Esophagus muscularis mucosa (tissue), 4 donors: Measurements from ENCODE around the gene MINPP1. TPM values are rescaled to one million over a fixed set of nuclear protein-coding genes. Genes with fewer than 3 reads are reported as not detected.

ENCODE experiments used
- DNase-seq: peaks from one replicate; pipeline ENCODE4 v3.0.0-alpha.2; 2017; ENCODE audit errors: extremely low spot score
- H3K27ac ChIP-seq, 4 donors: fragments of 200-600 bp; sonication (generic); replicated peaks in 1 of 4; 1 replicate in 3 of 4; 2 replicates in 1 of 4; pipeline ENCODE4 v1.5.1; 2016 to 2019; ENCODE audit warnings: mild to moderate bottlenecking in 1 of 4
- H3K27me3 ChIP-seq, 4 donors: fragments of 200-600 bp; sonication (generic); one replicate each; pipeline versions ENCODE4 v1.5.1 to v1.6.0; 2016 to 2019
- H3K36me3 ChIP-seq, 4 donors: fragments of 200-600 bp; sonication (generic); one replicate each; pipeline ENCODE4 v1.5.1; 2016 to 2019
- H3K4me1 ChIP-seq, 4 donors: fragments of 200-600 bp; sonication (generic); one replicate each; pipeline ENCODE4 v1.5.1; 2016 to 2019
- H3K4me3 ChIP-seq, 4 donors: fragments of 200-600 bp; sonication (generic); 1 replicate in 2 of 4; 2 replicates in 2 of 4; pipeline ENCODE4 v1.5.1; 2016 to 2019; ENCODE audit warnings: mild to moderate bottlenecking in 4 of 4, moderate library complexity in 1 of 4
- H3K9me3 ChIP-seq, 4 donors: fragments of 200-600 bp; sonication (generic); 1 replicate in 3 of 4; 2 replicates in 1 of 4; pipeline ENCODE4 v1.5.1; 2016 to 2019
- EP300 ChIP-seq: sonication (generic); formaldehyde crosslinking; IDR thresholded peaks from one replicate; pipeline ENCODE4 v1.6.1; 2017; ENCODE audit warnings: antibody characterized with exemption
- POLR2A ChIP-seq: fragments of 450-650 bp; IDR thresholded peaks from one replicate; pipeline ENCODE4 v1.6.1; 2017; ENCODE audit warnings: antibody characterized with exemption, moderate library complexity, mild to moderate bottlenecking, low read depth
- POLR2AphosphoS5 ChIP-seq, 2 donors: sonication (generic); formaldehyde crosslinking; IDR thresholded peaks; one replicate each; pipeline ENCODE4 v1.6.1; 2017; ENCODE audit warnings: antibody characterized with exemption in 2 of 2
- WGBS: methylation state at CpG from one replicate; pipeline ENCODE4 v1.1.5; 2018; 5-methylcytosine and 5-hydroxymethylcytosine counted together
- intact Hi-C: fragments of 100-400 bp; cut with DNase I; formaldehyde crosslinking; loops from one replicate; pipeline ENCODE4 v1.15.1; 2023
- total RNA-seq, 4 donors: library from RNA; depleted of rRNA; stranded (reverse); fragments of >200 nt; gene quantifications; one replicate each; pipeline versions ENCODE4 v1.1.0 to v1.2.1, GENCODE V29; 2016
- TF ChIP-seq, protein P1 (sequence below), 3 experiments: fragments of 200-600 bp in 2 of 3; fragments of 450-650 bp in 1 of 3; sonication (generic) in 2 of 3; IDR thresholded peaks; one replicate each; pipeline ENCODE4 v1.5.1; 2017 to 2019; ENCODE audit warnings: antibody characterized with exemption in 3 of 3, mild to moderate bottlenecking in 2 of 3, moderate library complexity in 1 of 3

Gene MINPP1
- total RNA-seq, 4 donors from 2014 or later: 8.1 to 13.3 (median 11.0) TPM

DNA sequence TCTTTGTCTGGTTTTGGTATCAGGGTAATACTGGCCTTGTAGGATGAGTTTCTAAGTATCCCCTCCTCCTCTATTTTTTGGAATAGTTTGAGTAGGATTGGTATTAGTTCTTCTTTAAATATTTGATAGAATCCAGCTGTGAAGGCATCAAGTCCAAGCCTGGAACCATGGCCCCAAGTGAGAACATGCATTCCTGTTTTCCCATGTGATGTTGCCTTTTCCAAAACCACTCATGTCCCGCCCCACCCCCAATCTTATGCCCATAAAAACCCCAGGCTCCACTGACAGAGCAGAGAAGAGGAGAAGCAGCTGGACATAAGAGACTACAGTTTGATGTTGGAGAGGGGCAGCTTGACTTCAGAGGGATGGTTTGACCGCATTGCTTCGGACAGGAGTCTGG, 71.2 kb downstream of the MINPP1 start:
- no peak for DNase-seq
- Histone ChIP-seq H3K4me3 (no peak overlapping the region), H3K27ac (no peak overlapping the region), H3K9me3 (peaks cover 0 to 7% (median 3%) of the 10 kb centered on the region in 4 donors), H3K27me3 (no peaks in the 10 kb centered on the region), H3K36me3 (no peaks in the 10 kb centered on the region), H3K4me1 (peaks cover 0 to 13% (median 4%) of the 10 kb centered on the region in 4 donors)
- WGBS: 100% methylated on average over 2 of the region's 3 CpGs
- TF ChIP-seq POLR2AphosphoS5 (IDR thresholded peaks at IDR 0.05): no peak
- TF ChIP-seq, protein P1, sequence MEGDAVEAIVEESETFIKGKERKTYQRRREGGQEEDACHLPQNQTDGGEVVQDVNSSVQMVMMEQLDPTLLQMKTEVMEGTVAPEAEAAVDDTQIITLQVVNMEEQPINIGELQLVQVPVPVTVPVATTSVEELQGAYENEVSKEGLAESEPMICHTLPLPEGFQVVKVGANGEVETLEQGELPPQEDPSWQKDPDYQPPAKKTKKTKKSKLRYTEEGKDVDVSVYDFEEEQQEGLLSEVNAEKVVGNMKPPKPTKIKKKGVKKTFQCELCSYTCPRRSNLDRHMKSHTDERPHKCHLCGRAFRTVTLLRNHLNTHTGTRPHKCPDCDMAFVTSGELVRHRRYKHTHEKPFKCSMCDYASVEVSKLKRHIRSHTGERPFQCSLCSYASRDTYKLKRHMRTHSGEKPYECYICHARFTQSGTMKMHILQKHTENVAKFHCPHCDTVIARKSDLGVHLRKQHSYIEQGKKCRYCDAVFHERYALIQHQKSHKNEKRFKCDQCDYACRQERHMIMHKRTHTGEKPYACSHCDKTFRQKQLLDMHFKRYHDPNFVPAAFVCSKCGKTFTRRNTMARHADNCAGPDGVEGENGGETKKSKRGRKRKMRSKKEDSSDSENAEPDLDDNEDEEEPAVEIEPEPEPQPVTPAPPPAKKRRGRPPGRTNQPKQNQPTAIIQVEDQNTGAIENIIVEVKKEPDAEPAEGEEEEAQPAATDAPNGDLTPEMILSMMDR (IDR thresholded peaks at IDR 0.05): no peak
- no peak for TF ChIP-seq POLR2A
- TF ChIP-seq EP300: no peak
- intact Hi-C loops: no loop called here

DNA sequence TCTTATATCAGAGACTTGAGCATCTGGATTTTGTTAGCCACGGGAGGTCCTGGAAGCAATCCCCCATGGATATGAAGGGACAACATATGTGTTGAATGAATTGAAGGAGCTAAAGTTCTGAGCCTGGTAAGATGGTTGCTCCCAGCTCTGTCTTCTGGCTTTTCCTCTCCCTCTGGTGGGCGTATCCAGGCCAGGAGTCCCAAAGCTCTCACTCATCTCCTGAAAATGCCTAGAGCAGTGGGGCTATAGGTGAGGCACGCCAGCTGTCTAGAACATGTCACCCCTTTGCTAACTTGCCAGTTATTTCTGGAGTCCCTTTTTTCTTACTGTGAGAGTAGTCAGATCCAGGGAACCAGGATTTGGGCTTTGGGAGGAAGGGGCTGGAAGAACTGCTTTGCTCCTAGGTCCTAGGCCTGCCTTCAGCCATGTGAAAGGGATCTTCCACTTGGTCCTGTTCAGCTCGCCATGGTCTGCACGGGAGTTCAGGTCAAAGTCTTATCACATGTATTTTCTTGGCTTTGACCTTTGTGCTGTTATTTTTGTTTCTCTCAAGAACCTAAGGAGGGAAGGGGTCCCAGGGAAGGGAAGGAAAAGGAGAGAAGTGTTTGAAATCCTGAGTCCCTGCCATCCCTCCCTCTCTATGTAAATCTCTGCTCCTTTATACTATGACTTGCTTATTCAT, 73.6 kb downstream of the MINPP1 start:
- Histone ChIP-seq H3K27ac (no peak overlapping the region), H3K27me3 (no peaks in the 10 kb centered on the region), H3K9me3 (no peaks in the 10 kb centered on the region), H3K36me3 (no peaks in the 10 kb centered on the region), H3K4me3 (no peak overlapping the region), H3K4me1 (peaks cover 0 to 13% (median 4%) of the 10 kb centered on the region in 4 donors)
- intact Hi-C loops: no loop called here
- WGBS: 94% methylated on average over 5 of the region's 5 CpGs
- no peak for DNase-seq
- no peak for TF ChIP-seq POLR2A

DNA sequence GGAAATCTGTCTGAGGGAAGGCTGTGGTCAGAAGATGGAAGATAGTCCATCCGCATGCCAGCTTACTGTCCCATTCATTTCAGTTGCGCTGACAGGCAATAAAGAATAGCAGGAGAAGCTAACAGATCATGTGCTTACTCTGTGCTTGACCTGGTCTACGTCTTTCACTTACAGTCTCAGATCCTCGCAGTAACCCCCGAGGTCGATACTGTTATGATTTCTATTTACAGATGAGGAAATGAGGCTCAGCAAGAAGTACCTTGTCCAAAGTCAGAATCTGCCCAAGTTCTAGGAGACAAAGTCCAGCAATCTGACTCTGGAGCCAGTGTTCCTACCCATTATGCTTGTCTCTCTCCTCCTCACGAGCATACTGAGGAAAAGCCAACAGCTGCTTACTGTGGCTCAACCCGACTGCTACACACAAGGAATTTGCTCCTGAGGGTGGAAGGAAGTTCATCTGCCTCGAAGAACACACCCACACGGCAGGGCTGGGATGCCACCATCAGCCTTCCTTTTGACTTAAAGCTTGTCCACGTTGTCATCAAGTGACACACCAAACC, 74.2 kb downstream of the MINPP1 start:
- no peak for DNase-seq
- H3K27me3 ChIP-seq: no peaks in the 10 kb centered on the region
- H3K4me3 ChIP-seq: no peak overlapping the region
- 53% methylated on average over 11 of the region's 11 CpGs for WGBS
- no peaks in the 10 kb centered on the region for H3K36me3 ChIP-seq
- no peak overlapping the region for H3K27ac ChIP-seq
- H3K4me1 ChIP-seq: peaks cover 0 to 13% (median 4%) of the 10 kb centered on the region in 4 donors
- intact Hi-C loops: no loop called here
- no peaks in the 10 kb centered on the region for H3K9me3 ChIP-seq
- TF ChIP-seq POLR2A: no peak
- TF ChIP-seq, protein P1 (IDR thresholded peaks at IDR 0.05): no peak
- no peak for TF ChIP-seq EP300
- TF ChIP-seq POLR2AphosphoS5 (IDR thresholded peaks at IDR 0.05): no peak

DNA sequence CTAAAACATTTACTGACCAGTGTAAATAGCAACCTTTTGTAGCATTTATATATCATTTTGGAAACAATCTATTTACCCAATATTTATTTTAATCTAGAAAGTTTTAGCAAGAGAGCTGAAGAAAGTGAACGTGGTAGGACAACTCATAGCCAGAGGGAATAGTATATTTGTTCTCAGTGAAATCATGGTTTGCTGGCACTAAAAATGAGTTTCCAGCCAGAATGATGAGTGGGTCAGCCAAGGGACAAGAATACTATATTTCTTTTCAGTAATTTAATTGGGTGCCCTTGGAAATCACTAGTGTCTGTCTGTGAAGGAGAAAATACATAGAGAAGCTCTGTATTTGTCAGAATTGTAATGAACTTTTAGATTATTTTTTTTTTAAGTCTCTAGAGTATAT, 74.9 kb downstream of the MINPP1 start:
- TF ChIP-seq, protein P1 (IDR thresholded peaks at IDR 0.05): no peak
- no peak for TF ChIP-seq POLR2AphosphoS5 (IDR thresholded peaks at IDR 0.05)
- TF ChIP-seq EP300: no peak
- TF ChIP-seq POLR2A: no peak
- H3K9me3 ChIP-seq: no peaks in the 10 kb centered on the region
- DNase-seq: no peak
- no peak overlapping the region for H3K27ac ChIP-seq
- intact Hi-C loops: no loop called here
- no peak overlapping the region for H3K4me3 ChIP-seq
- H3K27me3 ChIP-seq: no peaks in the 10 kb centered on the region
- 30% methylated on average over 1 of the region's 1 CpG for WGBS
- no peaks in the 10 kb centered on the region for H3K36me3 ChIP-seq
- H3K4me1 ChIP-seq: peaks cover 0 to 13% (median 4%) of the 10 kb centered on the region in 4 donors

DNA sequence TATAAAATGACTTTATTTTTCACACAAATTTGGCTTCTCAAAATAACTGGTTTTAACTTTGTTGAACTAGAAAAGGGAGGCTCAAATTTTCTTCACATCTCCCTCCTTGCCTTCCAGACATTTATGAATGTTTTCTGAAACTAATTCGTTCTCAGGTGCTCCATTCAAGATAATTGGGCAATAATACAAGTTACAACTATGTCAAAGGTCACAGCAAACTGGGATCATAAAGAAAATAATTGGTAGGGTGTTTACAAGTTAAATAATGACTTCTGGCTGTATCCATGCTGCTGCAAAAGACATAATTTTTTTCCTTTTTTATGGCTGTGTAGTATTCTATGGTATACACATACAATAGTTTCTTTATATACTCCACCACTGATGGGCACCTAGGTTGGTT, 75.3 kb downstream of the MINPP1 start:
- intact Hi-C loops: no loop called here
- no peaks in the 10 kb centered on the region for H3K36me3 ChIP-seq
- no peak for DNase-seq
- peaks cover 0 to 13% (median 4%) of the 10 kb centered on the region in 4 donors for H3K4me1 ChIP-seq
- WGBS: 58% methylated on average over 1 of the region's 1 CpG
- no peaks in the 10 kb centered on the region for H3K27me3 ChIP-seq
- H3K9me3 ChIP-seq: no peaks in the 10 kb centered on the region
- no peak overlapping the region for H3K4me3 ChIP-seq
- no peak overlapping the region for H3K27ac ChIP-seq
- TF ChIP-seq, protein P1 (IDR thresholded peaks at IDR 0.05): no peak
- TF ChIP-seq EP300: no peak
- no peak for TF ChIP-seq POLR2A
- TF ChIP-seq POLR2AphosphoS5 (IDR thresholded peaks at IDR 0.05): no peak
